A673 (cell line): Measurements from ENCODE around the gene SSBP3. TPM values are rescaled to one million over a fixed set of nuclear protein-coding genes. Genes with fewer than 3 reads are reported as not detected.

Experiments used
- BruUV-seq: library from RNA; stranded (reverse); fragments of 400-500 nt; replicated peaks from 2 replicates; lab custom pipeline; 2021; lab: Mats Ljungman, UMichigan
- CTCF ChIA-PET: fragments of 300-600 bp; sonication (Branson Sonifier 250); formaldehyde crosslinking; loops from one replicate; lab custom pipeline; 2022; ENCODE audit warnings: antibody characterized with exemption; lab: Charles Lee
- POLR2A ChIA-PET: fragments of 300-600 bp; sonication (Branson Sonifier 250); formaldehyde crosslinking; loops from one replicate; lab custom pipeline; 2022; ENCODE audit warnings: antibody characterized with exemption; ENCODE audit not compliant: low non-redundant PET; lab: Charles Lee
- DNase-seq: peaks from one replicate; pipeline ENCODE4 v3.0.0-alpha.2; 2015; ENCODE audit warnings: low spot score
- H3K27ac ChIP-seq: fragments of 200-600 bp; sonication (generic); 2 replicates; pipeline ENCODE4 v1.5.1; 2016; ENCODE audit warnings: mixed run types, low read depth, mild to moderate bottlenecking, mixed read lengths, antibody characterized with exemption, low read length; ENCODE audit not compliant: poor library complexity, severe bottlenecking
- H3K27me3 ChIP-seq: fragments of 200-600 bp; sonication (generic); replicated peaks from 2 replicates; pipeline ENCODE4 v1.6.1; 2017; ENCODE audit warnings: mixed run types, low read depth, mild to moderate bottlenecking, mixed read lengths, antibody characterized with exemption, low read length; ENCODE audit not compliant: insufficient read depth, poor library complexity
- H3K36me3 ChIP-seq: fragments of 200-600 bp; sonication (generic); 2 replicates; pipeline ENCODE4 v1.6.1; 2016; ENCODE audit warnings: mixed run types, mild to moderate bottlenecking, mixed read lengths, antibody characterized with exemption, low read length; ENCODE audit not compliant: insufficient read depth, poor library complexity, severe bottlenecking
- H3K4me1 ChIP-seq: fragments of 200-600 bp; sonication (generic); 2 replicates; pipeline ENCODE4 v1.6.1; 2017; ENCODE audit warnings: mixed run types, mild to moderate bottlenecking, mixed read lengths, antibody characterized with exemption, low read length; ENCODE audit not compliant: insufficient read depth, poor library complexity, severe bottlenecking
- H3K4me3 ChIP-seq: fragments of 200-600 bp; sonication (generic); 2 replicates; pipeline ENCODE4 v1.5.1; 2016; ENCODE audit warnings: low read depth, mixed run types, mild to moderate bottlenecking, mixed read lengths, low read length; ENCODE audit not compliant: poor library complexity, severe bottlenecking
- H3K9me3 ChIP-seq: fragments of 200-600 bp; sonication (generic); 2 replicates; pipeline ENCODE4 v1.6.1; 2016; ENCODE audit warnings: mixed run types, low read depth, mild to moderate bottlenecking, mixed read lengths, antibody characterized with exemption, low read length; ENCODE audit not compliant: poor library complexity, severe bottlenecking
- EZH2 ChIP-seq: fragments of 200-600 bp; sonication (generic); IDR thresholded peaks from 2 replicates; pipeline ENCODE4 v1.6.1; 2017; ENCODE audit warnings: borderline replicate concordance, low read depth, mild to moderate bottlenecking, mixed read lengths, antibody characterized with exemption, low read length; ENCODE audit not compliant: poor library complexity, severe bottlenecking
- intact Hi-C: fragments of 100-400 bp; cut with micrococcal nuclease; formaldehyde crosslinking; loops from one replicate; pipeline ENCODE4 v1.10.0; 2022; ENCODE audit not compliant: unreplicated experiment
- total RNA-seq: library from RNA; stranded (reverse); gene quantifications from 2 replicates; pipeline ENCODE4 v1.2.3, GENCODE V29; 2021
- TF ChIP-seq, protein P1 (sequence below): fragments of 300-800, 200-600 bp; sonication (generic); conservative IDR thresholded peaks from 2 replicates; pipeline ENCODE4 v1.5.1; 2017; ENCODE audit warnings: low read depth, mild to moderate bottlenecking, antibody characterized with exemption, low read length, moderate library complexity, mixed read lengths

SSBP3 gene
- total RNA-seq, 1 experiment from 2014 or later = 43.0 TPM

DNA sequence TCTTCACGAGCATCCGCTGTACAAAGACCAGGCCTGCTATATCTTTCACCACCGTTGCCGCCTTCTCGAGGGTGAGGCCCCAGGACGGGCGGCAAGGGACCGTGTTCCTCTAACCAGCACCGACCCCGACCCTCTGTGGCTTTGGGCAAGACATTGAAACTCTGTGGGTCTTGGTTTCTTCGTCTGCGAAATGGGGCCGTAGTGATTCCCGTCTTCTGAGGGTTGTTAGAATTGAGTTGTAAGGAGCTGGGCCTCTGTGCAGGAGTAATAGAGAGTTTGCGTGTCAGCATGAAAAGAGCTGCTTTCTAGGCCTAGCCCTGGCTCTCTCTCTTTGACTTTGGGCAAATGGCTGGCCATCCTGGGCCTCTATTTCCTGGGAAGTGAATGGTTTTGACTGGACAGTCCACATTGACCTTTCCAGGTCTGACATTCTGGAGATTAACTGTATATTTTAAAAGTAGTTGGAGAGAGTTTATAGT lies 205.6 kb downstream of the SSBP3 start:
- TSS peak; percentile 61 for BruUV-seq

DNA sequence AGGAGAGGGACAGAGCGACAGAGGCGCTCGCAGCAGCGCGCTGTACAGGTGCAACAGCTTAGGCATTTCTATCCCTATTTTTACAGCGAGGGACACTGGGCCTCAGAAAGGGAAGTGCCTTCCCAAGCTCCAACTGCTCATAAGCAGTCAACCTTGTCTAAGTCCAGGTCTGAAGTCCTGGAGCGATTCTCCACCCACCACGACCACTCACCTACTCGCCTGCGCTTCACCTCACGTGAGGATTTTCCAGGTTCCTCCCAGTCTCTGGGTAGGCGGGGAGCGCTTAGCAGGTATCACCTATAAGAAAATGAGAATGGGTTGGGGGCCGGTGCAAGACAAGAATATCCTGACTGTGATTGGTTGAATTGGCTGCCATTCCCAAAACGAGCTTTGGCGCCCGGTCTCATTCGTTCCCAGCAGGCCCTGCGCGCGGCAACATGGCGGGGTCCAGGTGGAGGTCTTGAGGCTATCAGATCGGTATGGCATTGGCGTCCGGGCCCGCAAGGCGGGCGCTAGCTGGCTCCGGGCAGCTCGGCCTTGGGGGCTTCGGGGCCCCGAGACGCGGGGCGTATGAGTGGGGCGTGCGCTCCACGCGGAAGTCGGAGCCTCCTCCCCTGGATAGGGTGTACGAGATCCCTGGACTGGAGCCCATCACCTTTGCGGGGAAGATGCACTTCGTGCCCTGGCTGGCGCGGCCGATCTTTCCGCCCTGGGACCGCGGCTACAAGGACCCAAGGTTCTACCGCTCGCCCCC lies 206.3 kb downstream of the SSBP3 start, which contains the start of the genes CYB5RL and MRPL37:
Gene CYB5RL (minus strand): TSS at position 266 of the 754 bp plus-strand sequence. CDS start 4,414 bp downstream, outside the sequence.
Gene MRPL37 (plus strand): TSS at position 403 of the 754 bp plus-strand sequence. CDS start 77 bp downstream, at position 480.
- Histone ChIP-seq H3K27ac (peak within 1 kb of the TSS; percentile 71), H3K9me3 (no peaks in the 10 kb centered on the region), H3K27me3 (no peaks in the 10 kb centered on the region), H3K4me3 (peak within 1 kb of the TSS; percentile 85), H3K36me3 (peaks cover under 1% of the 10 kb centered on the region), H3K4me1 (no peaks in the 10 kb centered on the region)
- DNase-seq = peak; percentile 89
- no TSS peak for BruUV-seq
- intact Hi-C loops = loop anchor here (10.0 kb wide), 1 partner anchor 125 kb away; no protein-coding TSS in a partner anchor
- TF ChIP-seq EZH2 = no peak
- TF ChIP-seq, protein P1, sequence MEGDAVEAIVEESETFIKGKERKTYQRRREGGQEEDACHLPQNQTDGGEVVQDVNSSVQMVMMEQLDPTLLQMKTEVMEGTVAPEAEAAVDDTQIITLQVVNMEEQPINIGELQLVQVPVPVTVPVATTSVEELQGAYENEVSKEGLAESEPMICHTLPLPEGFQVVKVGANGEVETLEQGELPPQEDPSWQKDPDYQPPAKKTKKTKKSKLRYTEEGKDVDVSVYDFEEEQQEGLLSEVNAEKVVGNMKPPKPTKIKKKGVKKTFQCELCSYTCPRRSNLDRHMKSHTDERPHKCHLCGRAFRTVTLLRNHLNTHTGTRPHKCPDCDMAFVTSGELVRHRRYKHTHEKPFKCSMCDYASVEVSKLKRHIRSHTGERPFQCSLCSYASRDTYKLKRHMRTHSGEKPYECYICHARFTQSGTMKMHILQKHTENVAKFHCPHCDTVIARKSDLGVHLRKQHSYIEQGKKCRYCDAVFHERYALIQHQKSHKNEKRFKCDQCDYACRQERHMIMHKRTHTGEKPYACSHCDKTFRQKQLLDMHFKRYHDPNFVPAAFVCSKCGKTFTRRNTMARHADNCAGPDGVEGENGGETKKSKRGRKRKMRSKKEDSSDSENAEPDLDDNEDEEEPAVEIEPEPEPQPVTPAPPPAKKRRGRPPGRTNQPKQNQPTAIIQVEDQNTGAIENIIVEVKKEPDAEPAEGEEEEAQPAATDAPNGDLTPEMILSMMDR = no peak
- ChIA-PET CTCF (no interaction called here), POLR2A (interaction anchor here (0.6 kb wide), 1 partner anchor 24 kb away, joined by 3 read pairs; no protein-coding TSS in a partner anchor)

More for the DNA sequence above, 205.6 kb downstream of the SSBP3 start:
- intact Hi-C loops = loop anchor here (10.0 kb wide), 1 partner anchor 126 kb away; no protein-coding TSS in a partner anchor
- Histone ChIP-seq H3K9me3 (no peaks in the 10 kb centered on the region), H3K4me3 (peak overlapping the region; percentile 85), H3K27ac (peak overlapping the region; percentile 71), H3K36me3 (peaks cover 3% of the 10 kb centered on the region), H3K4me1 (no peaks in the 10 kb centered on the region), H3K27me3 (no peaks in the 10 kb centered on the region)
- TF ChIP-seq, protein P1 = no peak
- no peak for TF ChIP-seq EZH2
- ChIA-PET POLR2A (no interaction called here), CTCF (no interaction called here)
- no peak for DNase-seq

DNA sequence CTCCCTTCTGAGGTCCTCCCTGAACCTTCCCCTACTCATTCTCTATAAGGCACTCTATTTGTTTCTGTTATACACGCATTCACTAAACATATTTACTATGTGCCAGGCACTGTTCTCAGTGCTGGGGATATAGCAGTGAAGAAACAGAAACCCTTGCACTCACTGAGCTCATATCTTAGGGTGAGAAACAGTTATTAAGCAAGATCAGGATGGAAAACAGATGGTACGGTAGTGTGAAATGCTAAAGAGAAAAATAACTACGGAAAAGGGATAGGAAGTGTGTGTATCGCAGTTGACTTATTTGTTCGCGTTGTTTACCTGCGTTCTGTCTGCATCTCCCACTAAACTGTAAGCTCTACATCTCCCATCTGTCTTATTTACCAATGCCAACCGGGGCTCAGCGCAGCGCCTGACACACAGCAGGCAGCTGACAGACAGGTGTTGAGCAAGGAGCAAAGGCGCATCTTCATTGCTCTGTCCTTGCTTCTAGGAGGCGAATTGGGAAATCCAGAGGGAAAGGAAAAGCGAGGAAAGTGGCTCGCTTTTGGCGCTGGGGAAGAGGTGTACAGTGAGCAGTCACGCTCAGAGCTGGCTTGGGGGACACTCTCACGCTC lies 206.9 kb downstream of the SSBP3 start:
- CTCF ChIA-PET = no interaction called here
- BruUV-seq = TSS peak; percentile 55
- no peaks in the 10 kb centered on the region for H3K27me3 ChIP-seq
- H3K4me1 ChIP-seq = no peaks in the 10 kb centered on the region
- POLR2A ChIA-PET = interaction anchor here (0.6 kb wide), 1 partner anchor 25 kb away, joined by 3 read pairs; no protein-coding TSS in a partner anchor
- H3K36me3 ChIP-seq = no peaks in the 10 kb centered on the region
- TF ChIP-seq, protein P1 = no peak
- no peak for TF ChIP-seq EZH2
- no peak for DNase-seq
- H3K9me3 ChIP-seq = no peaks in the 10 kb centered on the region
- peak overlapping the region; percentile 71 for H3K27ac ChIP-seq
- intact Hi-C loops = no loop called here
- H3K4me3 ChIP-seq = peak overlapping the region; percentile 85
